ENCODE measurements around the gene FANCE.

FANCE gene

GRCh38 chr6:35511562-35511941 is 59.4 kb downstream of the FANCE start:
- peak overlapping the region; percentile 96 for H2BK15ac ChIP-seq (ENCODE audit: low read length)
- H3K36me3 ChIP-seq (replicated peaks in 1 of 2; ENCODE audit: control insufficient read depth in 2 of 2, insufficient read depth in 2 of 2, low read length in 2 of 2): no peaks in the 10 kb centered on the region
- H4K91ac ChIP-seq (ENCODE audit: low read depth, low read length, poor library complexity): no peak overlapping the region
- no peak overlapping the region for H3K14ac ChIP-seq (ENCODE audit: low read length)
- H3K79me1 ChIP-seq (ENCODE audit: low read depth, low read length): no peaks in the 10 kb centered on the region
- H4K8ac ChIP-seq (ENCODE audit: low read depth, low read length): no peak overlapping the region
- H3K9ac ChIP-seq (ENCODE audit: low read depth, low read length, poor library complexity): peak overlapping the region; percentile 15
- no peak overlapping the region for H2BK120ac ChIP-seq (ENCODE audit: low read depth, low read length)
- no peak overlapping the region for H3K4ac ChIP-seq (ENCODE audit: low read length)
- peak overlapping the region; percentile 44 for H3K4me2 ChIP-seq (ENCODE audit: insufficient read depth, low read length, poor library complexity, severe bottlenecking)
- H3K18ac ChIP-seq (ENCODE audit: low read length): peak overlapping the region; percentile 96
- H3K27me3 ChIP-seq (ENCODE audit: control insufficient read depth in 3 of 3, insufficient read depth in 3 of 3, low read depth in 1 of 3, low read length in 3 of 3): peaks cover 0 to 9% (median 5%) of the 10 kb centered on the region in 3 experiments
- peak overlapping the region; percentile 18 for H2AFZ ChIP-seq (ENCODE audit: low read length)
- H2AK5ac ChIP-seq (ENCODE audit: low read depth, low read length): peak overlapping the region; percentile 72
- no CpG with 5 or more reads among the region's 32 CpGs for WGBS, 2 donors (ENCODE audit: extremely low coverage in 2 of 2, insufficient read length in 2 of 2, insufficient replicate concordance in 1 of 2)
- no peak overlapping the region for H3K27ac ChIP-seq (replicated peaks; ENCODE audit: low read length)
- H3K4me1 ChIP-seq (ENCODE audit: control insufficient read depth in 2 of 2, insufficient read depth in 1 of 2, low read depth in 1 of 2, low read length in 2 of 2): peaks cover 9 to 29% of the 10 kb centered on the region in 2 donors
- peak overlapping the region; percentile 46 for H2BK5ac ChIP-seq (ENCODE audit: low read length)
- H3K4me3 ChIP-seq (ENCODE audit: low read length in 2 of 2): peak overlapping the region in 1 of 2 donors; percentile 62
- no peak for DNase-seq (ENCODE audit: low spot score)
- H3K23ac ChIP-seq (ENCODE audit: low read depth, low read length, poor library complexity): no peak overlapping the region
- H2BK12ac ChIP-seq (ENCODE audit: low read length): peak overlapping the region; percentile 89
- H3K9me3 ChIP-seq (replicated peaks in 1 of 2; ENCODE audit: control insufficient read depth in 2 of 2, insufficient read depth in 1 of 2, low read depth in 1 of 2, low read length in 2 of 2): no peaks in the 10 kb centered on the region

- Histone ChIP-seq H3K14ac (ENCODE audit: low read length) (no peak overlapping the region), H3K9ac (ENCODE audit: low read depth, low read length, poor library complexity) (no peak overlapping the region), H3K36me3 (replicated peaks in 1 of 2; ENCODE audit: control insufficient read depth in 2 of 2, insufficient read depth in 2 of 2, low read length in 2 of 2) (no peaks in the 10 kb centered on the region), H3K18ac (ENCODE audit: low read length) (peak overlapping the region; percentile 73), H3K79me1 (ENCODE audit: low read depth, low read length) (no peaks in the 10 kb centered on the region), H3K4me1 (ENCODE audit: control insufficient read depth in 2 of 2, insufficient read depth in 1 of 2, low read depth in 1 of 2, low read length in 2 of 2) (peaks cover 9 to 29% of the 10 kb centered on the region in 2 donors), H3K4ac (ENCODE audit: low read length) (no peak overlapping the region), H2BK5ac (ENCODE audit: low read length) (no peak overlapping the region), H3K27me3 (ENCODE audit: control insufficient read depth in 3 of 3, insufficient read depth in 3 of 3, low read depth in 1 of 3, low read length in 3 of 3) (peaks cover 0 to 9% (median 5%) of the 10 kb centered on the region in 3 experiments), H2BK15ac (ENCODE audit: low read length) (no peak overlapping the region), H4K91ac (ENCODE audit: low read depth, low read length, poor library complexity) (no peak overlapping the region), H3K4me2 (ENCODE audit: insufficient read depth, low read length, poor library complexity, severe bottlenecking) (peak overlapping the region; percentile 60), H2AFZ (ENCODE audit: low read length) (peak overlapping the region; percentile 60), H2AK5ac (ENCODE audit: low read depth, low read length) (no peak overlapping the region), H3K23ac (ENCODE audit: low read depth, low read length, poor library complexity) (no peak overlapping the region), H3K9me3 (replicated peaks in 1 of 2; ENCODE audit: control insufficient read depth in 2 of 2, insufficient read depth in 1 of 2, low read depth in 1 of 2, low read length in 2 of 2) (no peaks in the 10 kb centered on the region), H3K27ac (replicated peaks; ENCODE audit: low read length) (no peak overlapping the region), H2BK12ac (ENCODE audit: low read length) (no peak overlapping the region), H3K4me3 (ENCODE audit: low read length in 2 of 2) (peak overlapping the region in 1 of 2 donors; percentile 47), H2BK120ac (ENCODE audit: low read depth, low read length) (no peak overlapping the region), H4K8ac (ENCODE audit: low read depth, low read length) (no peak overlapping the region)
- no peak for DNase-seq (ENCODE audit: low spot score)
- no CpG with 5 or more reads among the region's 26 CpGs for WGBS, 2 donors (ENCODE audit: extremely low coverage in 2 of 2, insufficient read length in 2 of 2, insufficient replicate concordance in 1 of 2)
Observed at GRCh38 chr6:35512006-35512405, 59.9 kb downstream of the FANCE start.

GRCh38 chr6:35512740-35513139 is 60.6 kb downstream of the FANCE start, which contains the start of gene TULP1:
TULP1 (minus strand) TSS chr6:35512896; CDS start chr6:35512858, 38 bp downstream.
- no peak for DNase-seq (ENCODE audit: low spot score)
- no peaks in the 10 kb centered on the region for H3K9me3 ChIP-seq (replicated peaks in 1 of 2; ENCODE audit: control insufficient read depth in 2 of 2, insufficient read depth in 1 of 2, low read depth in 1 of 2, low read length in 2 of 2)
- H3K79me1 ChIP-seq (ENCODE audit: low read depth, low read length): no peaks in the 10 kb centered on the region
- H2BK5ac ChIP-seq (ENCODE audit: low read length): peak within 1 kb of the TSS; percentile 46
- H3K14ac ChIP-seq (ENCODE audit: low read length): no peak within 1 kb of the TSS
- peak within 1 kb of the TSS in 1 of 2 donors; percentile 62 for H3K4me3 ChIP-seq (ENCODE audit: low read length in 2 of 2)
- no peak within 1 kb of the TSS for H3K4ac ChIP-seq (ENCODE audit: low read length)
- H3K9ac ChIP-seq (ENCODE audit: low read depth, low read length, poor library complexity): peak within 1 kb of the TSS; percentile 15
- H4K91ac ChIP-seq (ENCODE audit: low read depth, low read length, poor library complexity): no peak within 1 kb of the TSS
- no peak within 1 kb of the TSS for H2BK120ac ChIP-seq (ENCODE audit: low read depth, low read length)
- peak within 1 kb of the TSS; percentile 72 for H2AK5ac ChIP-seq (ENCODE audit: low read depth, low read length)
- no peaks in the 10 kb centered on the region for H3K36me3 ChIP-seq (replicated peaks in 1 of 2; ENCODE audit: control insufficient read depth in 2 of 2, insufficient read depth in 2 of 2, low read length in 2 of 2)
- no CpG with 5 or more reads among the region's 10 CpGs for WGBS, 2 donors (ENCODE audit: extremely low coverage in 2 of 2, insufficient read length in 2 of 2, insufficient replicate concordance in 1 of 2)
- peak within 1 kb of the TSS; percentile 96 for H3K18ac ChIP-seq (ENCODE audit: low read length)
- peaks cover 9 to 28% of the 10 kb centered on the region in 2 donors for H3K4me1 ChIP-seq (ENCODE audit: control insufficient read depth in 2 of 2, insufficient read depth in 1 of 2, low read depth in 1 of 2, low read length in 2 of 2)
- peak within 1 kb of the TSS; percentile 60 for H2AFZ ChIP-seq (ENCODE audit: low read length)
- no peak within 1 kb of the TSS for H3K23ac ChIP-seq (ENCODE audit: low read depth, low read length, poor library complexity)
- H3K27ac ChIP-seq (replicated peaks; ENCODE audit: low read length): no peak within 1 kb of the TSS
- no peak within 1 kb of the TSS for H2BK12ac ChIP-seq (ENCODE audit: low read length)
- peaks cover 0 to 9% (median 5%) of the 10 kb centered on the region in 3 experiments for H3K27me3 ChIP-seq (ENCODE audit: control insufficient read depth in 3 of 3, insufficient read depth in 3 of 3, low read depth in 1 of 3, low read length in 3 of 3)
- H3K4me2 ChIP-seq (ENCODE audit: insufficient read depth, low read length, poor library complexity, severe bottlenecking): peak within 1 kb of the TSS; percentile 60
- H4K8ac ChIP-seq (ENCODE audit: low read depth, low read length): no peak within 1 kb of the TSS
- H2BK15ac ChIP-seq (ENCODE audit: low read length): peak within 1 kb of the TSS; percentile 96

- no peaks in the 10 kb centered on the region for H3K9me3 ChIP-seq (replicated peaks in 1 of 2; ENCODE audit: control insufficient read depth in 2 of 2, insufficient read depth in 1 of 2, low read depth in 1 of 2, low read length in 2 of 2)
- no peak overlapping the region for H3K27ac ChIP-seq (replicated peaks; ENCODE audit: low read length)
- no peak overlapping the region for H3K18ac ChIP-seq (ENCODE audit: low read length)
- no peak overlapping the region for H3K9ac ChIP-seq (ENCODE audit: low read depth, low read length, poor library complexity)
- H3K4me1 ChIP-seq (ENCODE audit: control insufficient read depth in 2 of 2, insufficient read depth in 1 of 2, low read depth in 1 of 2, low read length in 2 of 2): peaks cover 0 to 17% of the 10 kb centered on the region in 2 donors
- H2AK5ac ChIP-seq (ENCODE audit: low read depth, low read length): no peak overlapping the region
- WGBS, 2 donors (ENCODE audit: extremely low coverage in 2 of 2, insufficient read length in 2 of 2, insufficient replicate concordance in 1 of 2): no CpG with 5 or more reads among the region's 4 CpGs
- peaks cover 0 to 9% (median 5%) of the 10 kb centered on the region in 3 experiments for H3K27me3 ChIP-seq (ENCODE audit: control insufficient read depth in 3 of 3, insufficient read depth in 3 of 3, low read depth in 1 of 3, low read length in 3 of 3)
- no peak overlapping the region for H2BK5ac ChIP-seq (ENCODE audit: low read length)
- no peaks in the 10 kb centered on the region for H3K79me1 ChIP-seq (ENCODE audit: low read depth, low read length)
- H3K4me3 ChIP-seq (ENCODE audit: low read length in 2 of 2): no peak overlapping the region
- H3K36me3 ChIP-seq (replicated peaks in 1 of 2; ENCODE audit: control insufficient read depth in 2 of 2, insufficient read depth in 2 of 2, low read length in 2 of 2): no peaks in the 10 kb centered on the region
- H3K4me2 ChIP-seq (ENCODE audit: insufficient read depth, low read length, poor library complexity, severe bottlenecking): no peak overlapping the region
- H4K91ac ChIP-seq (ENCODE audit: low read depth, low read length, poor library complexity): no peak overlapping the region
- H2BK15ac ChIP-seq (ENCODE audit: low read length): peak overlapping the region; percentile 85
- no peak overlapping the region for H3K14ac ChIP-seq (ENCODE audit: low read length)
- no peak overlapping the region for H2BK12ac ChIP-seq (ENCODE audit: low read length)
- H3K23ac ChIP-seq (ENCODE audit: low read depth, low read length, poor library complexity): no peak overlapping the region
- H4K8ac ChIP-seq (ENCODE audit: low read depth, low read length): no peak overlapping the region
- no peak overlapping the region for H2BK120ac ChIP-seq (ENCODE audit: low read depth, low read length)
- DNase-seq (ENCODE audit: low spot score): no peak
- H2AFZ ChIP-seq (ENCODE audit: low read length): no peak overlapping the region
- no peak overlapping the region for H3K4ac ChIP-seq (ENCODE audit: low read length)
Observed at GRCh38 chr6:35514587-35514986, 62.4 kb downstream of the FANCE start.
